ES-I3 (cell line): ENCODE data around the gene TTLL7.

Source experiments
- H3K36me3 ChIP-seq: 2 replicates; pipeline ENCODE4 v1.6.1; 2013; ENCODE audit warnings: mild to moderate bottlenecking, low read length, control low read depth, moderate library complexity; ENCODE audit not compliant: insufficient read depth
- H3K4me1 ChIP-seq: 2 replicates; pipeline ENCODE4 v1.6.1; 2013; ENCODE audit warnings: mild to moderate bottlenecking, control low read depth, low read length; ENCODE audit not compliant: insufficient read depth
- H3K9ac ChIP-seq: 2 replicates; pipeline ENCODE4 v1.6.1; 2013; ENCODE audit warnings: low read depth, mild to moderate bottlenecking, low read length, moderate library complexity
- H3K9me3 ChIP-seq: 2 replicates; pipeline ENCODE4 v1.6.1; 2013; ENCODE audit warnings: mild to moderate bottlenecking, low read length, moderate library complexity; ENCODE audit not compliant: control insufficient read depth, insufficient read depth

The TTLL7 gene

DNA sequence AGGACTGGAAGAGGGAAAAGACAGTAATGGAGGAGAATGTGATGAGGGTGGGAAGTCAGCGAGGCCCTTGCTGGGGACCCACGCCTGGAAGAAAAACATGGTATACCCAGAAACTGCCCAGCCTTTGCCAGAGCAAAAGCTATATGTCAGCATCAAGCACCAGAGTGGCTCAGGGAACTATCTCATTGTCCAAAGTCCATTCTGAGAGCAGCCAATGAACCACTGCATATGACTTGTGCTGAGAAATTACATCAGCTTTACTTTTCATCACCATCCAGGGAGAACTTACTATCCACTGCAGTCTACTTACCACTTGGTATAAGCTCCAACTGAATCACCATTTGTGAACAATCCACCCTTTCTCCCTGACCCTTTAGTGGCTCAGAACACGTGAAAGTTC lies 148.1 kb downstream of the TTLL7 start:
- Histone ChIP-seq H3K9me3 (no peaks in the 10 kb centered on the region), H3K4me1 (no peaks in the 10 kb centered on the region), H3K9ac (no peak overlapping the region), H3K36me3 (no peaks in the 10 kb centered on the region)

DNA sequence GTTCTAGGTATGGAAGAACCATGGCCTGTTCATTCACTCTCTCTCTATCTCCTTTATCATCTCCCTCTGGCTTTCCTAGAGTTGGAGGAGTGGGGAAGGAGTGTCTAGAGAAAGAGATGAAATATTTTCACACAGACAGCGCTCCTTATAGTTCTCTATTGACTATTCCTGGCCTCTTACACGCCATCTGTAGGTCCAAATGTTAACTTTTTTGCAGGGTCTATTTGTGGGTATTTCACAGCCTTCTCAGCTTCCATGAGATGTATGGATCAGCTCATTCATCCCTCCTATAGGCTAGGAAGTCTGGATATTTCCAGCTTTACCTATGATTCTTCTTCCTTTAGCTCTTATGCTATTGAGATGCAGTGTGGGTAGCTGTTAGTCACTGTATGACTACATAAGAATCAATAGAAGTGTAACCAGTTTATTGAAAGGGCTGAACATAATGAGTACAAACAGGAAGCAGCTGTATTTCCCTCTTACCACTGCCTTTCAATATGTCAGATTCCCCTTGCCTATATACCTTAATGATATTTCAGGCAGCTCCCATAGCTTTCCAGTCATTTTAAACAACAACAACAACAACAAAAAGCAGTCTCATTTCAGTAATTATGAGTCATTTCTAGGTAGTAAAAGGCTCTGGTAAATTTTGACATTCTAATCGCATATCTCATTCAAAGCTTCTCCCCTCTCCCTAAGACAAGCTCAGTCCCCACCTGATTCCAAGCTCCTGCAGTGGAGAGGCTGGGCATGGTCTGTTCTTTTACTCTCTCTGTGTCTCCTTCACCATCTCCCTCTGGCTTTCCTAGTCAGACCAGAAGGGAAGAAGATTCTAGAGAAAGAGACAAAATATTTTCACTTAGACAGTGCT lies 149.5 kb downstream of the TTLL7 start:
- Histone ChIP-seq H3K9ac (no peak overlapping the region), H3K36me3 (no peaks in the 10 kb centered on the region), H3K9me3 (no peaks in the 10 kb centered on the region), H3K4me1 (no peaks in the 10 kb centered on the region)

DNA sequence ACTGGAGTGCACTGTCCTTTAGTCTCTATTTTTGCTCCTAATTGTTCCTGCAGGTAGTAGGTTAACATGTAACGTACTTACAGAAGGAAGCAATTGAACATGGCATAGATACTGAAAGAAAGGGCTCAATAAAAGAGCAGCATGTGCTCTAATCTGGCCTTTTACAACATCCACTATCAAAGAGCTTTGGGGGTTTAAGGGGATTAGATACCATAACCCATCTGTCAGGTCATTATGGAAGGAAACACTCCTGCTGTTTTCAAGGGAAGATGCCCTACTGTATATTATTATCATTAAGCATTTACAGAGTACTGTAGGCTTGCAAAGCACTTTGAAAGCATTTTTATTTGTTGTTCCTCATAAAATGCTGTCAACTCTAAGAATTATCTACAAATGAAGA lies 152.8 kb downstream of the TTLL7 start:
- Histone ChIP-seq H3K9me3 (no peaks in the 10 kb centered on the region), H3K9ac (no peak overlapping the region), H3K4me1 (no peaks in the 10 kb centered on the region), H3K36me3 (no peaks in the 10 kb centered on the region)

GRCh38 chr1:83845437-83846071 lies 153.4 kb downstream of the TTLL7 start:
- H3K9ac ChIP-seq, result no peak overlapping the region
- no peaks in the 10 kb centered on the region for H3K4me1 ChIP-seq
- H3K36me3 ChIP-seq, result no peaks in the 10 kb centered on the region
- H3K9me3 ChIP-seq, result no peaks in the 10 kb centered on the region

DNA sequence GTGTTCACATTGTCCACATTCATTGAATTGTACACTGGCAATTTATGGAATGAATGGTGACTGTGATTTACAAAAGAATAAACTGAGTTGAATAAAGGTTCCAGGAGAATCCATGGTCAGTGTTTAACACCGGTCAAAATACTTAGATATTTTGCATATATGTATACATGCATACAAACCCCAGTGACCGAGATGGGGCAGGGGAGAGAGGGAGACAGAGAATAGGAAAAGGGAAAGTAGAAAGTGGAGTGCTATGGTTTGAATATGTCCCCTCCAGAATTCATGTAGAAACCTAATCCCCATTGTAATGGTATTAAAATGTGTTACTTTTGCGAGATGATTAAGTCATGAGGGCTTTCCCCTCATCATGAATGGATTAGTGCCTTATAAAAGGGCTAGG lies 154.4 kb downstream of the TTLL7 start:
- Histone ChIP-seq H3K9me3 (no peaks in the 10 kb centered on the region), H3K36me3 (no peaks in the 10 kb centered on the region), H3K4me1 (no peaks in the 10 kb centered on the region), H3K9ac (no peak overlapping the region)

- Histone ChIP-seq H3K4me1 (0 out of 2 replicates have a peak, but pooled peaks cover 4% of the 10 kb centered on the region), H3K9ac (no peak overlapping the region)
These were observed 159.3 kb downstream of the TTLL7 start for GRCh38 chr1:83839566-83840173.

GRCh38 chr1:83838573-83838972 lies 160.4 kb downstream of the TTLL7 start:
- Histone ChIP-seq H3K36me3 (no peaks in the 10 kb centered on the region), H3K4me1 (0 out of 2 replicates have a peak, but pooled peaks cover 4% of the 10 kb centered on the region), H3K9me3 (no peaks in the 10 kb centered on the region), H3K9ac (no peak overlapping the region)

More at GRCh38 chr1:83839566-83840173, 159.3 kb downstream of the TTLL7 start:
- Histone ChIP-seq H3K9me3 (no peaks in the 10 kb centered on the region), H3K36me3 (no peaks in the 10 kb centered on the region)

DNA sequence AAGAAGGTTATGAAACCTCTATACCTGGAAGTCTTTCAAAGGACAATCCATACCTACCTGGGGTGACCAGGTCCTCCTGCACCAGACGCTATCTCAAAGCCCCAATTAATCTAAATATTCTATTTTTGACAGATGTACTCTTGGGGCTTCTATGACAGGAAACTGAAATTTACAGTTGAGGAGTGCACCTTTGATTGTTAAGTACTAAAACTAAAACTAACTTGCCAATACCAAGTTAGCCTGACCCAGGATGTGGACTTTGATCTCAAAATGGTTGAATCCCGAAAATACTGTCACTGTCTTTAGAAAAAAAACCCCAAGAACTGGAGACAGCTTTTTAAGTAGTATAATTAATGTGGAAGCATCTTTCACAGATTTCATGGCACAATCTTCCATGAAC lies 162.4 kb downstream of the TTLL7 start:
- H3K9ac ChIP-seq, result no peak overlapping the region
- H3K36me3 ChIP-seq, result no peaks in the 10 kb centered on the region
- 0 out of 2 replicates have a peak, but pooled peaks cover 4% of the 10 kb centered on the region for H3K4me1 ChIP-seq
- no peaks in the 10 kb centered on the region for H3K9me3 ChIP-seq

GRCh38 chr1:83834621-83835264 lies 164.2 kb downstream of the TTLL7 start:
- Histone ChIP-seq H3K9ac (no peak overlapping the region), H3K9me3 (no peaks in the 10 kb centered on the region), H3K36me3 (no peaks in the 10 kb centered on the region), H3K4me1 (0 out of 2 replicates have a peak, but pooled peaks cover 4% of the 10 kb centered on the region)

- Histone ChIP-seq H3K9ac (no peak overlapping the region), H3K4me1 (no peaks in the 10 kb centered on the region), H3K9me3 (no peaks in the 10 kb centered on the region), H3K36me3 (no peaks in the 10 kb centered on the region)
These were observed 166.7 kb downstream of the TTLL7 start for GRCh38 chr1:83832194-83832593.

DNA sequence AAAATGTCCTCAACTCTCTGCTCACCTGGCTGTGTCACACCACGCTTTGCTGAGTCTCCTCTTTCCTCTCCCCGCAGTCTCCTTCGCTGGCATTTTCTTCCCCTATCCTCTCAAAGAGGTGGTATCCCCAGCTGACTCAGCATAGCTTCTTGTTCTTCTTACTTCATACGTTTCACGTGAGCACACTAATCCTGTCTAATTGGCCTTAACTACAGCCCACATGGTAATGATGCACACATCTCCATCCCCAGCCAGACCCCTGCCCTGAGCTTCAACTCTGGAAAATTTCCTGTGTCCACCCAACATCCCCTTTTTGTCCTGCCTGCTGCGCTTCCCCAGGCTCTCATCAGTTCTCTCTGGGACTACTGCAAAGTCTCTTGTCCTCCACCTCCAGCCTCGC lies 169.8 kb downstream of the TTLL7 start:
- H3K36me3 ChIP-seq, result no peaks in the 10 kb centered on the region
- no peak overlapping the region for H3K9ac ChIP-seq
- no peaks in the 10 kb centered on the region for H3K4me1 ChIP-seq
- H3K9me3 ChIP-seq, result no peaks in the 10 kb centered on the region; the same call in 1 of the 2 replicates

GRCh38 chr1:83828456-83828855 lies 170.5 kb downstream of the TTLL7 start:
- H3K9ac ChIP-seq, result no peak overlapping the region
- H3K36me3 ChIP-seq, result no peaks in the 10 kb centered on the region
- H3K9me3 ChIP-seq, result no peaks in the 10 kb centered on the region; the same call in 1 of the 2 replicates
- no peaks in the 10 kb centered on the region for H3K4me1 ChIP-seq

DNA sequence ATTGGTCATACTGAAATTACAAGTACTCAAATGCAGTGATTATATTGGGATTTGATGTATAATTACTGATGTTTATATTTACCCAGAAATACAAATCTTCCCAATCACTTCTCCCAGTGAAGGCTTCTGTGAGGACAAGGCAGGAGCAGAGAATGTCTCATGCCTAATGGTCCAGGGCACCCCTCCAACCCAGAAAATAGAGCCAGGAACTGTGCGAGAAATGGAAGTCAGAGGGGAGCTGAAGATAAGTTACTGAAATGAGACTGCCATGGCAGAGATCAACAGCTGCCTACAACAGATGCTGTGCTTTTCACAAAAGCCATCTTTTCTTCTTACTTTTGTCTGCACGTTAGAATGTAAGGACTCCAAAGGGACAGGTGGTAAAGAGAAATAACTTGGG lies 171.2 kb downstream of the TTLL7 start:
- no peaks in the 10 kb centered on the region; the same call in 1 of the 2 replicates for H3K9me3 ChIP-seq
- no peaks in the 10 kb centered on the region for H3K36me3 ChIP-seq
- no peaks in the 10 kb centered on the region for H3K4me1 ChIP-seq
- H3K9ac ChIP-seq, result no peak overlapping the region

DNA sequence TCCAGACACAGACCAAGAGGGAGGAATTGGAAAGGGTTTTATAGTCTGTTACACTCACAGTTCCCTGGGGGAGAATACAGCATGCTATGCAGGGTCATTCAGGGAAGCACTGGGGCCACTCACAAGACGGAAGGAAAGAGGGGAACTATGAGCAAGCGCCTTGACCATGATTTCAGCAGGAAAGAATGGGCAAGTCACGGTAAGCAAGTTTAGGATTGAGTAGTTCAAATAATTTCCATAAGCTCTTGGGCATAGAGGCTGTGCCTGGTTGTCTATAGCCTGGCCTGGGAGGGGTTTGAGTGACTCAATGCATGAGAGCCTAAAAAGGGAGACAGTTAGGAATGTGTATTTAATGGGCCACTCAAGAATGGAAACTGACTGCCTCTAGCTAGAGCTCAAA lies 176.7 kb downstream of the TTLL7 start:
- Histone ChIP-seq H3K4me1 (no peaks in the 10 kb centered on the region), H3K9me3 (peaks cover 6% of the 10 kb centered on the region; the same call in 1 of the 2 replicates), H3K9ac (no peak overlapping the region), H3K36me3 (no peaks in the 10 kb centered on the region)
